ENCODE data around the gene MAGEB10.

MAGEB10 gene

GRCh38 chrX:27823812-27824211 lies 16.0 kb downstream of the MAGEB10 start (continued):
- no peak for TF ChIP-seq ZNF518A (tag by site-specific recombination; conservative IDR thresholded peaks at IDR 0.05; ENCODE audit: low read depth)
- no peak for TF ChIP-seq ZNF555 (tag by site-specific recombination; conservative IDR thresholded peaks at IDR 0.05)
- no peak for TF ChIP-seq ZNF248 (tag by site-specific recombination; IDR thresholded peaks at IDR 0.05)
- no peak for TF ChIP-seq ZNF639 (tag by site-specific recombination; IDR thresholded peaks at IDR 0.05)
- TF ChIP-seq ZNF140 (tag by site-specific recombination; IDR thresholded peaks at IDR 0.05): no peak

GRCh38 chrX:27838185-27838584 lies 30.4 kb downstream of the MAGEB10 start:
- Histone ChIP-seq H3K36me3 (ENCODE audit: control insufficient read depth in 2 of 2, insufficient read depth in 1 of 2, low read length in 2 of 2) (no peaks in the 10 kb centered on the region), H3K4me1 (ENCODE audit: control insufficient read depth, insufficient read depth, low read length) (no peaks in the 10 kb centered on the region), H3K9me3 (ENCODE audit: control insufficient read depth, insufficient read depth, low read depth, low read length) (no peaks in the 10 kb centered on the region), H3K27ac (ENCODE audit: extremely low read depth, low read depth, low read length) (no peak overlapping the region), H3K4me3 (ENCODE audit: low read depth, low read length) (no peak overlapping the region)
- no peak for TF ChIP-seq ZNF335 (tag by site-specific recombination; conservative IDR thresholded peaks at IDR 0.05)
- TF ChIP-seq HIC1 (tag by site-specific recombination; IDR thresholded peaks at IDR 0.05): no peak
- no peak for TF ChIP-seq ZNF610 (tag by site-specific recombination; IDR thresholded peaks at IDR 0.05; ENCODE audit: borderline replicate concordance)
- no peak for TF ChIP-seq PRDM10 (tag by site-specific recombination; IDR thresholded peaks at IDR 0.05)
- TF ChIP-seq ZFP37 (tag by site-specific recombination; IDR thresholded peaks at IDR 0.05): no peak
- no peak for TF ChIP-seq ZNF18 (tag by site-specific recombination; IDR thresholded peaks at IDR 0.05)
- TF ChIP-seq GLIS2 (tag by site-specific recombination; IDR thresholded peaks at IDR 0.05): no peak
- no peak for TF ChIP-seq ZNF280C (tag by site-specific recombination; IDR thresholded peaks at IDR 0.05)
- TF ChIP-seq ZSCAN30 (tag by site-specific recombination; IDR thresholded peaks at IDR 0.05): no peak
- TF ChIP-seq ZNF488 (tag by site-specific recombination; IDR thresholded peaks at IDR 0.05): no peak
- no peak for TF ChIP-seq ZNF292 (tag by site-specific recombination; IDR thresholded peaks at IDR 0.05; ENCODE audit: borderline replicate concordance, low read depth)
- no peak for TF ChIP-seq ZNF580 (tag by site-specific recombination; IDR thresholded peaks at IDR 0.05)
- ChIA-PET POLR2A (no interaction called here), CTCF (no interaction called here)

All from HEK293 (cell line).